ENCODE results near the gene ZNF593OS.

The ZNF593OS gene

DNA sequence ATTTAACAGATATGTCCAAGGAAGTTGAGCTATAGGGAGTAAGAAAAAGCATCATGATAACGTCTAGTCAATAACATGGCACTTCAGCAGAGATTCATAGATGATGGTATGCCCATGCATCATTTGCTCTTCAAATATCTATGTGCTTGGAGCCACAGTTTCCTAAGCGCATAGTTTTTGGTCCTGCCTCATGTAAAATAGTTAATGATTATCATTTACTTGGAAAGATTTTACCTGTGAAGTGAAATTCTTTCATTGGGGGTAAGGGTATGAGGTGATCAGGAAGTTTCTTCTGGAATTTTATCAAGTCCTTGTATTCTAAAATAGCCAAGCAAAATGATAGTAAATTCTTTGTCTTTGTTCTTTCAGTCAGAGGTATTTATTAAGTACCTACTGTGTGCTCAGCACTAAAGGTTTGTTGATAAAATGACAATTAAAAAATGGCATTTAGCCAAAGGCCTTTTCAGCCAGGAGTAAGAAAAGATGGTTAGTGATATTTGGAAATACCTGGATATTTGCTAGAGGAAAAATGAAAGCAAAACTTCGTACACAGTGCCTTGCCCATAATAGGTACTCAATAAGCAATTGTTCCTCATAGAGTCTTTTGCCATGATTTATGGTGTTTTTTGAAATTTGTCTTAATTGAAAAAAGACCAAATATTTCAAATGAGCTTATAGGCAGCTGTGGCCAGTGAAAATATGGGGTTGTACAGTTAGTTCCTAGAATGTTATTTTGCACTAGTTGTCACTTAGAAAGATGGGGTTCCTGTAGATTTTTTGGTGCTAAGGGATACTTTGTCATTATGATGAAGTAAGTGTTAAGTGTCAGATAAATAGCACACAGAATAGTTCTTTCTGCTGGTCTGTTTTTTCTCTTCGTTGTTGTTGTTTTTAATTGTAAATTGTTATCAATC, 47.0 kb downstream of the ZNF593OS start:
- no peak for DNase-seq

DNA sequence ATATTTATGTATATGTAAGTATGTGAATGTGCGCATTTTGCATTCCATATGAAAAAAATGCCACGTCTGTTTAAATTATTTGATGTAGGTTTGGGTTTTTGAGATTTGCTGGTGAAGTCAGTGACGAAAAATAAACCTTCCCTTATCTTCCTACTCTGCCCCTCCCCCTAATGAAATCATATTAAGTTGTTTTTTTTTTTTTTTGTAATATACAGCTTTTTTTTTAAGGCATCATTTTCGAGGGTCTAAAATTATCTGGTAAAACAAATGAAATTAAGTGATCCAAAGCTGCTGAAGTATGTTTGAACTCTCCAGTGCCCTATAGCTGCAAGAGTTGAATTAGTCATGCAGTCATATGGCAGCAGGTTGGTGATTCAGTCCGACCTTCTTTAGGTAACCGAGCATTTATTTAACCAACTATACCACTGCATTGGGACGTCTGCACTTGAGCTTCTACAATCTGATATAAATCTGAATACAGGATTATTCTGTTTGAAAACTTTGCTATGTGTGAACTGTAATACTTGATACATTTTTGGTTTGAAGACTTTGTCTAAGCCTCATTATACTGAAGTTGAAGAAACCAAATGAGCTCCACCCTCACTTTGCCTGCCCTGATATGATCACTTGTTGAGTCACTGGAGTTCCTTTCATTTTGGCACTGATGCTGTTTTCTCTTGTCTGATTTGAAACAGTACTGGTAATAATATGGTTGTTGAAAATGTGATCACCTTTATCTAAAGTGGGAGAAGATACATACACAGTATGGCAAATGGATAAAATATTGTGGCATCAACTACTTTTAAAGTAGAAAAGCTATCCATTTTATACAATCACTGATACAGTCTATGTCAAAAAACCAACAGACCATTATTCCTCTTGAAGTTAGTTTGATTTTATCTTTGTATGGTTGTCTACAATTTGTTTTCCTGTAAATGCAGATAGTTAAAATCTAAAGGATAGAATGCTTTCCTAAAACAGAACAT, 48.4 kb downstream of the ZNF593OS start:
- DNase-seq: no peak

DNA sequence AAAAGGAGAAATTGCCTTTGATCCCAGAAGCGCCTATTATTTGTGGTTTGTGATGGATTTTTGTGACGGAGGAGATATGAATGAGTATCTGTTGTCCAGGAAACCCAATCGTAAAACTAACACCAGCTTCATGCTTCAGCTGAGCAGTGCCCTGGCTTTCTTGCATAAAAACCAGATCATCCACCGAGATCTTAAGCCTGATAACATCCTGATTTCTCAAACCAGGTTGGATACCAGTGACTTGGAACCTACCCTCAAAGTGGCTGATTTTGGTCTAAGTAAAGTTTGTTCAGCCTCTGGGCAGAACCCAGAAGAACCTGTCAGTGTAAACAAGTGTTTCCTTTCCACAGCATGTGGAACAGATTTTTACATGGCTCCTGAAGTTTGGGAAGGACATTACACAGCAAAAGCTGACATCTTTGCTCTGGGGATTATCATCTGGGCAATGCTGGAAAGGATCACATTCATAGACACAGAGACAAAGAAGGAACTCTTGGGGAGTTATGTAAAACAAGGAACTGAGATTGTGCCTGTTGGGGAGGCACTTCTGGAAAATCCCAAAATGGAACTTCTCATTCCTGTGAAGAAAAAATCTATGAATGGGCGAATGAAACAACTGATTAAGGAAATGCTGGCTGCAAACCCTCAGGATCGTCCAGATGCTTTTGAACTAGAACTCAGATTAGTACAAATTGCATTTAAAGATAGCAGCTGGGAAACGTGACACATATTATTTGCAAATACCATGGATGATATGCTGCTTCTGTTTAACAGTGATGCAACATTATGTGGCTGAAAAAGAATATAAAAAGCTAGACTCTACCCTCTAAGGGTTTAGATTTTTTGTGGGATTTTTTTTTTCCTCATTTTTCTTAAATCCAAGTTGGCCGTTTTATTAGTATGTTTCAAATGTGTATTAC, 49.5 kb downstream of the ZNF593OS start:
- DNase-seq: no peak

DNA sequence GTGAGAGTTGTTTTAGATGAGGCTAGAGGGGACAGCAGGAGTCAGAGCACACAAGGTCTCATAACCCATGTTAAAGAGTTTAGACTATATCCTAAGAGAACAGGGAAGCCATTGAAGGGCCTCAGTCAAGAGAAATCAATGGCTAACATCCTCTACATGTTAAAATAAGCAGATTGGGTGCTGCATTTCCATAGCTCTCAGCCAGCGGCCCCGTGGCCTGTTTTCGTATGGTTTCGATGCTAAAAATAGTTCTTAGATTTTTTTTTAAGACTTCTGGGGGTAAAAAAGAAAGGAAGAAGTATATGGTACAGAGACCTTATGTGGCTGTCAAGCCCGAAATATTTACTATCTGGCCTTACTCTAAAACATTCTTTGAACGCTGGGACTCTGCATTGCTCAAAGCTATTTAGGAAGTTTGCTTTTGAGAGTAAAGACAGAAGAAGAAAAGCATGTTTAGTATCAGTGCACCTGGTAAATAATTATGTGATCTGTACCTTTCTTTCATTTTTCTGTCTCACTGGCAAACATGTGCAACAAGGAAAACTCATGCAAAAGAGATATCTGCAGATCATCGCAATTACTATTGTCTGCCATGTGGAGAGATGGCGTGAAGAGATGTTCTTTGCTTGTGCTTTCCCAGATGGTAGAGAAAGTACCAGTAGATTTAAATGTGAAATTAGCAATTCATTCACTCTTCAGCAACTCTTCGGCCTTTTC, 51.6 kb downstream of the ZNF593OS start:
- DNase-seq: no peak

Data from NCI-H1417 treated with DMSO at 0.1 percent for 48 hours (cell line).